HG03571 (cell line): ENCODE data around the gene SAMD5.

ENCODE experiments used
- ATAC-seq: cut with Tn5 transposase; IDR thresholded peaks from one replicate; pipeline ENCODE4 v1.9.1; 2021; ENCODE audit not compliant: unreplicated experiment

The SAMD5 gene

GRCh38 chr6:147564556-147564955 lies 56.1 kb downstream of the SAMD5 start:
- no peak for ATAC-seq

GRCh38 chr6:147566244-147566898 lies 57.9 kb downstream of the SAMD5 start:
- ATAC-seq = no peak

GRCh38 chr6:147567141-147567805 lies 58.8 kb downstream of the SAMD5 start:
- no peak for ATAC-seq

DNA sequence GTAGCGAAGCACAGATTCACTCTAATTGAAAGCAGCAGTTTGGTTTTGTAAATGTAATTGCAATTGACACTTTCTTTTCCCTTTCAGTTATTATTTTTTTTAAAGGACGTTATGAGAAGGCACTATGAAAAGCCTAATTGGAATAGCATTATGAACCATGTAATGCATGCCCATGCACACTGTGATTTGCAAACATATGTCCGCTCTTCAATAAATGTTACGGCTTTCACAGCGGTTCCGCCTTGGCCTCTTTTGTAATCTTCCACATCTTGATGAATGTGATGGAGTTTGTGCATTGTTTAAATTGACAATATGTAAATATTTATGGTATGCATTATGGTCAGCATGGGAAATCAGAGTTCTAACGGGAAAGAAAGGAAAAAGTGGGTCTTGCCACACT lies 61.3 kb downstream of the SAMD5 start:
- ATAC-seq = no peak

DNA sequence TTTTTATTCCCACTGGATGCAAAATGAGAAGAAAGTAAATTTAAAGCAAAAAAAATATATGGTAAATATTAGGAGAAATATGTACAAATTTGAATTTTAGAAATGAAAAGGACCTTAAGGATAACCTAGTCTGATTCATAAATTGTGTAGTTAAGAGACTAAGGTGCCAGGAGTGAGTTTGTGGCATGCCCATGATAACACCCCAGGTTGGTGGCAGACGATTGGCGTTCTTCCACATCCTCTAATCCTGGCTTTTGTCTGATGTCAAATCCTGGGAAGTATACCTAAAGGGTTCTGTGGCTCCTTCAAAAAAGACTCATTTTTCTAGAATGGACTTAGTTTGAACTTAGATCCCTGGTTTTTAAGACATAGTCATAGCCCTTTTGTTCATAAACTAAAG lies 62.2 kb downstream of the SAMD5 start:
- no peak for ATAC-seq

DNA sequence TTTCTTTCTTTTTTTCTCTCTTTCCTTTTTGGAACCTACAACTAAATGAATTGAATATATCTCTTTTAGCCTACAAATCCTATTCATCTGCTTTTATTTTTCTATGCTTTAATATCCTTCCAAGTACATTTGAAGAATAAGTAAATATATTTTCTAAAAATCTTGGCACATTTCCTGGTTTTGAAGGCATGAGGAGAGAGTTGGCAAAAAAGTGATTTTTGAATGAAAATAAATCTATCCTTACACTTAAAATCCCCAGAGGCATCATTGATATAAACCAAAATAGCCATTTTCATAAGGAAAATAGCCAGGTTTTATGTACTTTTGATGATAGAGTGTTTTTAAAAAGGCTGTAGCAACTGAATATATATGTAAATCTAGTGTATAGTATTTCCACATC lies 69.0 kb downstream of the SAMD5 start:
- ATAC-seq = no peak

- ATAC-seq = no peak
Measured at GRCh38 chr6:147578159-147578558, 69.7 kb downstream of the SAMD5 start.

GRCh38 chr6:147578883-147579282 lies 70.4 kb downstream of the SAMD5 start:
- no peak for ATAC-seq

DNA sequence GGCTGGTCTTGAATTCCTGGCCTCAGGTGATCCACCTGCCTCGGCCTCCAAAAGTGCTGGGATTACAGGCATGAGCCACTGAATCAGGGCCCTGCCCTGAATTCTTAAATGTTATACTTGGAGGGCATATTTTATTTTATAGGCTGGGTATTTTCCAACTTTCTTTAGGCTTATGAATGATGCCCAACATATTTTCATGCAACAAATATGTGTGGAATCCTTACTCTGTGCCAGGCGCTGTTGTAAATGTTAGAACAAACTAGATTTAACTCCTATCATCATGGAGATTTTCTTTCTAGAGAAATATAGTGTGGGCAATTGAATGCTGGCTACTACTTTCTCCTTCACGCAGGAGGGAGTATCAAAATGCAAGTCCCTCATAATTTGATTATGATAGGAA lies 71.2 kb downstream of the SAMD5 start:
- ATAC-seq = no peak

GRCh38 chr6:147582991-147583390 lies 74.5 kb downstream of the SAMD5 start:
- ATAC-seq = no peak

DNA sequence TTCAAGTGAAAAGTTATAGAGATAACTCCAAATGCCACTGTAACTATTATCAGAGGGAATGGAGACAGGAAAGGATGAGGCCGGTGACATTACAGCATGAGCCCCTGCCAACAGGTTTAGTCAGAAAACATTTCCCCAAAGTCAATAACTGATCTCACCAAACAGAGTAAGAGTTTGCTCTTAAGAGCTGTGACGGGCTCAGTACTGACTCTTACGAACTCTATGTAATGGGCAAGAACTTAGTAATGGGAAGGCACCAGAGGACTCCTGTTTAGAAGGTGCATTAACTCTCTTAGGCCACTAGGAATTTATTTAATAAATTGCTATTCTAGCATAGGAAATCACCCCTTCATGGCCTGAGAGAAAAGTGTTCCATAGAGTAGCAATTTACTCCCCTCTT lies 76.8 kb downstream of the SAMD5 start:
- no peak for ATAC-seq

DNA sequence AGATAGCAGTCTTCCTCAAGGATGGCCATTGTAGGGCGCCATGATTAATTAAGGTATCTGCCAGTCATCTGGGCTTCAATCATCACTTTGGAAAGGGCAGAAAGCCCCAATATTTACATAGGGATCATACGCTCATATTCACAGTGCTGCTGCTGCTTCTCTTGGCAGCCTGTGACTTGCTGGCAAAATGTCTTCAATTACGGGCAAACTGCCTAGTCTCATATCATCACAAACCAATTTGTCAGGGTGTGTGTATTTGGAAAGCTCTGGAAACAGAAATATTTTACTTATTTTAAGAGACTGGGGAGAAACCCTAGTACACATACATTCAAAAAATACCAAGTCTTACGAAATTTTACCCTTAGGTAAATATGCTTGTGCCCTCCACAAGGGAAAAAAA lies 77.6 kb downstream of the SAMD5 start:
- no peak for ATAC-seq

DNA sequence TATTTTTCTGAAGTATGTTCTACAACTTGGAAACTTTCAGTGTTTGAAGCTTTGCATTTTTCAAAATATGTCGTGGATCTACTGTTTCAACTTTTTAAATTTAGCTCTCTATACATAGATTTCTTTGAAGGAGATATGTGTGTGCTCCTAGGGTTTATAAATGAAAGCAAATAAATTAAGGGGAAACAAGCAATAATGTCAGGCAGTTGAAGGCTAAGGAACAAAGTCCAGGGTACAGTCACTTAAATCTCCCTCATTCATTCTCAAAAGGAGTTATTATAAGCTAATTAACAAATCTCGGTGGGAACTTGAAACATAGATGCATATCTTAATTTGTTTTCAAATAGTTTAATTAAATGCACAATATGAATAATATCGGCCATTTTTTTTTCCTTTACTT lies 79.4 kb downstream of the SAMD5 start:
- ATAC-seq = no peak

GRCh38 chr6:147588469-147588868 lies 80.0 kb downstream of the SAMD5 start:
- no peak for ATAC-seq

DNA sequence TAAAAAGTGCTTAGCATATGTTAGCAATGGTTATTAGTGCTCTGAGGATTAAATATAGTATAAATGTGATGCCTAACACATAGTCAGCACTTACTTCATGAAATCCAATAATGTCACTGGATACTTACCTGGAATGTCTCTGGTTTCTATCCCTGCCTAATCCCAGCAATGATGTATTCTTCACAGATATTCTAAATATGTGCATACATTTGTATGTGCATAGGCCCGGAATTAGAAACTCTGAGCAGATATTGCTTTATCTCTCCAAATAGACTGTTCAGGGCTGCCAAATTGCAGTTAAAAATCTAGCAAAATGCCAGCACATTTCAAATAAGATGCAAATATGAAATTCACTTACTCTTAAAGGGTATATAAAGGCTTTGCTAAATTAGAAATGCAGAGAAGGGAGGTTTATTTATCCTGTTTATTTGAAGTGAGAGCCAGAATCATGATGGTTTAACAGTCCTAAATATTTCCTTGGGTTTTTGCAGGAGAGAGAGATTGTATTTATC lies 81.3 kb downstream of the SAMD5 start:
- ATAC-seq = no peak

DNA sequence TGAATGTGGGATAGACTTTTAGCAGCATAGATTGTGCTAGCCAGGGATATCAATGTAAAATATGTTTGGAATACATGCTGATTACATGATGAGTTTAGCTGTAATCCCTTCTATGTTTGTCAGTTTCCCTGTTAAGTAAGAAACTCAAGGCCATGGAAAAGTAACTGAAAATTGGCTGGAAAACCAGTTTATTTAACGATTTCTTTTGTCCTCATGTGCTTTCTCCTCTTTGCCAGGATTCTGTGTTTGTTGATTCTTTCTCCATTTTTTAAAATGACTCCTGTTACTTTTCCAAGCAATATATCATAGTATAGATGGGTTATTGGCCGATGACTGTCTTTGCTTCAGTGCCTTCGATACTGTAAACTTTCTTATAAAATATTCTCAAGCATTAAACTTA lies 87.5 kb downstream of the SAMD5 start:
- no peak for ATAC-seq

- ATAC-seq = no peak
Measured at GRCh38 chr6:147603392-147604081, 95.0 kb downstream of the SAMD5 start.

- no peak for ATAC-seq
Measured at GRCh38 chr6:147604373-147604772, 95.9 kb downstream of the SAMD5 start.

DNA sequence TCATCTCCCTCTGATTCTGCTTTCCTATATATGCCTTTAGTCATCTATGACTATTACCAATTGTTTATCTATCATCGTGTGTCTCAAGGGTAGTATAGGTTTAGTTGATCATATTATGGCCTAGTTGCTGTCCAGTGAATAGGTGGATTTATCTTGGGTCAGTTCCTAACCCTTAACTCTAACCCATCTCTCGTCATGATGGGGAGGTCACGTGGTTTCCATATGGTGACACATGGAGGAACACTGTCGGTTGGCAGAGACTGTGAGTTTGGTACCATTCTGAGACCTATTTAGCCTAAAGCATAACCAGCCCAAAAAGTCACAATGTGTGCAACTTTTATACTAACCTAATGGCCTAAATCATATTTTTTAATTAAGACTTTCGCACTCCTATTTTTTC lies 103.5 kb downstream of the SAMD5 start:
- no peak for ATAC-seq

GRCh38 chr6:147614501-147614900 lies 106.0 kb downstream of the SAMD5 start:
- no peak for ATAC-seq

DNA sequence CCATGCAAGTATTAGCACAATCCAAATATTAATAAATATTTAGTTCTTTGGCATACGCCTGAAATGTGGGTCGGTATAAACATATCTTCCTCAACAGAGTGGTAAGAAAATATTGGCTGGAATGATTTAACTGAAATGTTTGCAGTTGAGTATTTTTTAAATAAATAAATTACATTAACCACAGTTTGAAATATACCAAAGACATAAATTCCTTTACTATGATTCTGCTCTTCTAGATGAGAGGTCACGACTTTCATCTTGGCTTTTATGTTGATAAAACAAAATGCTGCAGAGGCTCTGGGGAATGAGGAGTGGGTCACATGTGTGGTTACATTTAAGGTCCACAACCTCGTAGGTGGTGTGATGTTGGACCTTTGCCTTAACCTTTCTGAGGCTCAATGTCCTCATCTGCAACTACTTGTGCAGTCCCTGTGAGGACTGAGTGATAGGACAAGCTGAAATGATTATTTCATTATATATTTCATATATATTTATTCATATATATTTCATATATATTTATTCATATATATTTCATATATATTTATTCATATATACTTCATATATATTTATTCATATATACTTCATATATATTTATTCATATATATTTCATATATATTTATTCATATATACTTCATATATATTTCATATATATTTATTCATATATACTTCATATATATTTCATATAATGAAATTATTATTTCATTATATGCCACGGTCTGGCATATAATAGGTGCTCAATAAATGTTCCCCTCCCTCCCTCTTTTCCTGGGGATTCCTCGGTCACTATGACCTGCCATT lies 107.4 kb downstream of the SAMD5 start:
- ATAC-seq = no peak
